Bronchial smooth muscle cell (primary cell): ENCODE results near the gene MITD1. TPM values are rescaled to one million over a fixed set of nuclear protein-coding genes. Genes with fewer than 3 reads are reported as not detected.

Source experiments
- total RNA-seq: library from RNA; depleted of rRNA; stranded (reverse); fragments of >200 nt; gene quantifications from 2 replicates; pipeline ENCODE4 v1.2.1, GENCODE V29; 2014

Gene MITD1
- 34.0 and 35.0 TPM in 2 replicates for total RNA-seq

GRCh38 chr2:99180755-99181623 is at the start of gene MITD1, which contains the start of gene MRPL30:
Gene MITD1 (minus strand): TSS chr2:99181058. CDS start chr2:99180981, 77 bp downstream.
Gene MRPL30 (plus strand): TSS chr2:99181184. CDS start chr2:99186204, 5,020 bp downstream.

GRCh38 chr2:99154643-99155536 is 26.0 kb downstream of the MITD1 start, which contains the start of the genes LIPT1 and TSGA10:
Gene LIPT1 (plus strand): TSS chr2:99154967. CDS start chr2:99161958, 6,991 bp downstream.
Gene TSGA10 (minus strand): TSS chr2:99154942. CDS start chr2:99109439, 45,503 bp downstream.

GRCh38 chr2:99141110-99142108 is 39.4 kb downstream of the MITD1 start, which contains the start of gene C2orf15:
Gene C2orf15 (plus strand): TSS chr2:99141707. CDS start chr2:99150559, 8,852 bp downstream.

Other genes starting within 250 kb of the MITD1 start
- gene CRACDL, start 244.8 kb downstream of the MITD1 start, total RNA-seq = not detected in 2 replicates
- gene C2orf15, start 39.4 kb downstream of the MITD1 start, total RNA-seq = not detected in 2 replicates
- 3.3 and 3.5 TPM in 2 replicates for gene TSGA10, start 26.1 kb downstream of the MITD1 start, total RNA-seq
- 5.2 and 6.4 TPM in 2 replicates for gene LIPT1, start 26.1 kb downstream of the MITD1 start, total RNA-seq
- 17.5 and 32.9 TPM in 2 replicates for gene MRPL30, start 126 bp upstream of the MITD1 start, total RNA-seq
- gene LYG2, start 74.6 kb upstream of the MITD1 start, total RNA-seq = not detected in 2 replicates
- 0.16 and 0.34 TPM in 2 replicates for gene LYG1, start 120.1 kb upstream of the MITD1 start, total RNA-seq
- gene TXNDC9, start 155.3 kb upstream of the MITD1 start, total RNA-seq = 16.1 and 35.3 TPM in 2 replicates
- 19.1 and 22.2 TPM in 2 replicates for gene EIF5B, start 156.3 kb upstream of the MITD1 start, total RNA-seq